Mesothelial cell of epicardium (in vitro differentiated cells): ENCODE measurements around the gene STAC3. TPM values are rescaled to one million over a fixed set of nuclear protein-coding genes. Genes with fewer than 3 reads are reported as not detected.

Experiments
- DNase-seq, 2 experiments: peaks; one replicate each; pipeline ENCODE4 v3.0.0; 2021; ENCODE audit warnings: low spot score in 2 of 2; ENCODE audit not compliant: unreplicated experiment in 2 of 2
- H3K27ac Mint-ChIP-seq: 2 replicates; pipeline ENCODE4 v1.8.0; 2021; ENCODE audit warnings: mixed read lengths
- H3K27me3 Mint-ChIP-seq: 2 replicates; pipeline ENCODE4 v1.8.0; 2021; ENCODE audit warnings: low read depth, mixed read lengths
- H3K36me3 Mint-ChIP-seq: 2 replicates; pipeline ENCODE4 v1.8.0; 2021; ENCODE audit warnings: mixed read lengths
- H3K4me1 Mint-ChIP-seq: 2 replicates; pipeline ENCODE4 v1.8.0; 2021; ENCODE audit warnings: mixed read lengths
- H3K4me3 Mint-ChIP-seq: 2 replicates; pipeline ENCODE4 v1.8.0; 2021; ENCODE audit warnings: mild to moderate bottlenecking, moderate library complexity, mixed read lengths
- H3K9me3 Mint-ChIP-seq: 2 replicates; pipeline ENCODE4 v1.8.0; 2021; ENCODE audit warnings: mixed read lengths
- total RNA-seq: library from RNA; stranded (reverse); gene quantifications from 3 replicates; pipeline ENCODE4 v1.2.1, GENCODE V29; 2021
- TF ChIP-seq, protein P1 (sequence below): fragments of 200-600 bp; sonication (generic); IDR thresholded peaks from one replicate; pipeline ENCODE4 v1.5.0; 2021; ENCODE audit warnings: antibody characterized with exemption; ENCODE audit not compliant: unreplicated experiment

STAC3 gene
- total RNA-seq, 1 donor from 2014 or later = 9.8 TPM

DNA sequence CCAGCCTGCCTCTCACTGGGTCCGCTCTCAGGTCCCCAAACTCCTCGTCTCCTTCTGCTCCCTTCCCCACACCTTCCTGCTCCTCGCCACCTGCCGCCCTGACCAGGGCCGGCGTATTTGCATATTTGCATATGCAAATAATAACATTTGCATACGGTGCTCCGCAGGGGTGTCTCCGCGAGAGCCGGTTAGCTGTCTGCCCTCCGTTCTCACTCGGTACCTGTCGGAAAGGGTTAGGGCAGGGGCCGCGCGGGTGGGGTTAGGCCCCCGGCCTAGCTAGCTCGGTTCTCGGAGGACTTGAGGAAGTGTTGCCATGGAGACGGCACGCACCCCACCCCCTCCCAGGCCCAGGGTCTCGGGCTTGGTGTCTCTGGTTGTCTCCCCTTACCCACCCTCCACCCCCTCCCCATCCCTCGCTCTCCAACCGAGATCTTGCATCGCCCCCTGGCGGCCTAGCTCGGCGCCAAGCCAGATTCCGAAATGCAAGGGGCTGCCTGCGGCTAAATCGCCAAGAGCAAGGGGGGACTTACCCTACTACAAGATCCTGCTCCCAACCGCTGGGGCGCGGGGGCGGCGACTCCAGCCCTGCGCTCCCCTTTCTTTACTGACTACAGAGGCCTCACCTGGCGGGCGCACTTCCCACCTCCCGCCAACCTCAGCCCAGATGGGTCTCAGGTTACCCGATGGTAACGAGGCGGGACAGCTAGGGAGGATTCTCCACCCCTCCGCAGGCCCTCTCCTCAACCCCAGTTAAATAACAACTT is 8.1 kb downstream of the STAC3 start:
- Mint-ChIP-seq H3K27me3 (peaks cover 67% of the 10 kb centered on the region), H3K9me3 (no peaks in the 10 kb centered on the region), H3K36me3 (no peaks in the 10 kb centered on the region), H3K27ac (peak overlapping the region; percentile 34), H3K4me3 (peak overlapping the region; percentile 68), H3K4me1 (peaks cover 41% of the 10 kb centered on the region)
- TF ChIP-seq, protein P1, sequence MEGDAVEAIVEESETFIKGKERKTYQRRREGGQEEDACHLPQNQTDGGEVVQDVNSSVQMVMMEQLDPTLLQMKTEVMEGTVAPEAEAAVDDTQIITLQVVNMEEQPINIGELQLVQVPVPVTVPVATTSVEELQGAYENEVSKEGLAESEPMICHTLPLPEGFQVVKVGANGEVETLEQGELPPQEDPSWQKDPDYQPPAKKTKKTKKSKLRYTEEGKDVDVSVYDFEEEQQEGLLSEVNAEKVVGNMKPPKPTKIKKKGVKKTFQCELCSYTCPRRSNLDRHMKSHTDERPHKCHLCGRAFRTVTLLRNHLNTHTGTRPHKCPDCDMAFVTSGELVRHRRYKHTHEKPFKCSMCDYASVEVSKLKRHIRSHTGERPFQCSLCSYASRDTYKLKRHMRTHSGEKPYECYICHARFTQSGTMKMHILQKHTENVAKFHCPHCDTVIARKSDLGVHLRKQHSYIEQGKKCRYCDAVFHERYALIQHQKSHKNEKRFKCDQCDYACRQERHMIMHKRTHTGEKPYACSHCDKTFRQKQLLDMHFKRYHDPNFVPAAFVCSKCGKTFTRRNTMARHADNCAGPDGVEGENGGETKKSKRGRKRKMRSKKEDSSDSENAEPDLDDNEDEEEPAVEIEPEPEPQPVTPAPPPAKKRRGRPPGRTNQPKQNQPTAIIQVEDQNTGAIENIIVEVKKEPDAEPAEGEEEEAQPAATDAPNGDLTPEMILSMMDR = peak; percentile 66
- DNase-seq = peak; percentile 68 to 90

- no peaks in the 10 kb centered on the region for H3K9me3 Mint-ChIP-seq
- H3K4me3 Mint-ChIP-seq = peak overlapping the region; percentile 68
- no peak overlapping the region for H3K27ac Mint-ChIP-seq
- TF ChIP-seq, protein P1 = no peak
- H3K4me1 Mint-ChIP-seq = peaks cover 45% of the 10 kb centered on the region
- peaks cover 73% of the 10 kb centered on the region for H3K27me3 Mint-ChIP-seq
- no peaks in the 10 kb centered on the region for H3K36me3 Mint-ChIP-seq
- no peak for DNase-seq
Measured at GRCh38 chr12:57242329-57242690, 8.7 kb downstream of the STAC3 start.

DNA sequence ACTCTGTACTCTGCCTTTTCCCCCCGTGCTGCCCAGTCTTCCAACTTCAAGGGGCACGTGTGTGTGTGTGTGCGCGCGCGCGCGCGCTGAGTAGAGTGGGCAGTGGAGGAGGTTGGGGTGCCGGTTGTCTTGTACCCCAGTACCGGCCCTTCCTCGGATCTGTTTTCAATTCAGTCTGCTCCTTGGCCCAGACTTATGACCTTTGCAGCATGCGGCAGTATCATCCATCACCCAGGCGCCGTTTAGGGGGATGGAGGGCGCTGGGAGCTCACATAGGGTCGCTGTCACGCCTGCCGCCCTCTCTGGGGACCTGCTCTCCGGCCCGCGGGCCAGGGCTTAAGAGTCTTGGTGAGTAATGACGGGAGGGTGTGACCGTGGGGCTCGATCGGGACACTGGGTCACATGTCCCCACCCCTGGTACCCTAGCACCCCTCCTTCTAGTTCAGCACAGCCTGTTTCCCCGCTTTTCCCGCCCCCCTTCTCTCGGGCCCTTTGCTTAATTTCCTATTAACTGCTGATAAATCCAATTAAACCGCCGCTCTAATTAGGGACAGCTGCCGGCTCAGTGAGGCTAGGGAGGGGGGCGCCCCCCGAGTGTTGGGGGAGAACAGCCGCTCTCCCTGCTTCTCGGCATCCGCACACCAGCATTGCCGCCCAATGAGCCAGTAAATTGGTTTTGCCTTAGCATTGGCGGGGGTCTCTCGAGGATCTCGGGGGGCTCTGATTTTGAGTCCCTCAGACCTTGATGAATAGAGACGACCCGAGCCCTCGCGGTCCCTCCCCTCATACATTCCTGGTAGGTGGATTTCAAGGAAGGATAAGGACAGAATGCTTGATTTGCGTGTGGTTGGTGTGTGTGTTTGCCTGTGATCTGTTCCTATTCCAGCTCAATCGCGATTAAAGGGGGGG is 9.3 kb downstream of the STAC3 start:
- peaks cover 48% of the 10 kb centered on the region for H3K4me1 Mint-ChIP-seq

GRCh38 chr12:57240926-57241401 is 10.0 kb downstream of the STAC3 start:
- Mint-ChIP-seq H3K27me3 (peaks cover 86% of the 10 kb centered on the region), H3K9me3 (no peaks in the 10 kb centered on the region), H3K36me3 (no peaks in the 10 kb centered on the region), H3K27ac (no peak overlapping the region), H3K4me1 (peaks cover 48% of the 10 kb centered on the region), H3K4me3 (peak overlapping the region; percentile 78)
- DNase-seq = no peak
- TF ChIP-seq, protein P1 = no peak

More for the DNA sequence above, 9.3 kb downstream of the STAC3 start:
- no peaks in the 10 kb centered on the region for H3K9me3 Mint-ChIP-seq
- TF ChIP-seq, protein P1 = no peak
- peak overlapping the region; percentile 38 for H3K4me3 Mint-ChIP-seq
- peaks cover 79% of the 10 kb centered on the region for H3K27me3 Mint-ChIP-seq
- no peaks in the 10 kb centered on the region for H3K36me3 Mint-ChIP-seq
- H3K27ac Mint-ChIP-seq = no peak overlapping the region
- DNase-seq = no peak

- Mint-ChIP-seq H3K4me1 (peaks cover 48% of the 10 kb centered on the region), H3K27ac (peak overlapping the region; percentile 34), H3K27me3 (peaks cover 93% of the 10 kb centered on the region), H3K4me3 (peak overlapping the region; percentile 78), H3K36me3 (no peaks in the 10 kb centered on the region), H3K9me3 (no peaks in the 10 kb centered on the region)
- DNase-seq = no peak
- TF ChIP-seq, protein P1 = no peak
Measured at GRCh38 chr12:57240066-57240921, 10.7 kb downstream of the STAC3 start.
